ENCODE data around the gene PARD3.
"Not testable (repeated sequence)": the region's sequence is repeated elsewhere in the genome, so short reads cannot be mapped to it uniquely, and the experiment has no call there.

DNA sequence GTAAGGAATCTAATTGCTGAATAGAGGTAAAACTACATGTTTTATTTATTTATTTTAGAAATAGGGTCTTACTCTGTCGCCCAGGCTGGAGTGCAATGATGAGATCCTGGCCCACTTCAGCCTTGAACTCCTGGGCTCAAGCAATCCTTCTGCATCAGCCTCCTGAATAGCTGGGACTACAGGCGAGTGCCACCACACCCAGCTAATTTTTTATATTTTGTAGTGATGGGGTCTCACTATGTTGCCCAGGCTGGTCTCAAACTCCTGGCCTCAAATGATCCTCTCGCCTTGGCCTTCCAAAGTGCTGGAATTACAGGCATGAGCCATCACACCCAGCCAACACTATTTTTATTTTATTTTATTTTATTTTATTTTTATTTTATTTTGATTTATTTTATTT is 170.3 kb downstream of the PARD3 start:
- not testable (repeated sequence) for TF ChIP-seq JUND (IDR thresholded peaks at IDR 0.05; ENCODE audit: low read depth, low read length); SPI1 (IDR thresholded peaks at IDR 0.05; ENCODE audit: borderline replicate concordance, insufficient read depth, low read depth, low read length); ESRRA (IDR thresholded peaks at IDR 0.05; ENCODE audit: low read length); SREBF2 (IDR thresholded peaks at IDR 0.05; ENCODE audit: low read length); GATAD2B (conservative IDR thresholded peaks at IDR 0.05; ENCODE audit: low read depth); EP300 (IDR thresholded peaks at IDR 0.05; ENCODE audit: borderline replicate concordance in 1 of 2, control insufficient read depth in 1 of 2, low read depth in 2 of 2, low read length in 2 of 2); BRCA1 (IDR thresholded peaks at IDR 0.05; ENCODE audit: low read depth, low read length); BMI1 (IDR thresholded peaks at IDR 0.05; ENCODE audit: borderline replicate concordance); TAF1 (IDR thresholded peaks at IDR 0.05; ENCODE audit: borderline replicate concordance, low read depth, low read length)
- TF ChIP-seq, protein P1, sequence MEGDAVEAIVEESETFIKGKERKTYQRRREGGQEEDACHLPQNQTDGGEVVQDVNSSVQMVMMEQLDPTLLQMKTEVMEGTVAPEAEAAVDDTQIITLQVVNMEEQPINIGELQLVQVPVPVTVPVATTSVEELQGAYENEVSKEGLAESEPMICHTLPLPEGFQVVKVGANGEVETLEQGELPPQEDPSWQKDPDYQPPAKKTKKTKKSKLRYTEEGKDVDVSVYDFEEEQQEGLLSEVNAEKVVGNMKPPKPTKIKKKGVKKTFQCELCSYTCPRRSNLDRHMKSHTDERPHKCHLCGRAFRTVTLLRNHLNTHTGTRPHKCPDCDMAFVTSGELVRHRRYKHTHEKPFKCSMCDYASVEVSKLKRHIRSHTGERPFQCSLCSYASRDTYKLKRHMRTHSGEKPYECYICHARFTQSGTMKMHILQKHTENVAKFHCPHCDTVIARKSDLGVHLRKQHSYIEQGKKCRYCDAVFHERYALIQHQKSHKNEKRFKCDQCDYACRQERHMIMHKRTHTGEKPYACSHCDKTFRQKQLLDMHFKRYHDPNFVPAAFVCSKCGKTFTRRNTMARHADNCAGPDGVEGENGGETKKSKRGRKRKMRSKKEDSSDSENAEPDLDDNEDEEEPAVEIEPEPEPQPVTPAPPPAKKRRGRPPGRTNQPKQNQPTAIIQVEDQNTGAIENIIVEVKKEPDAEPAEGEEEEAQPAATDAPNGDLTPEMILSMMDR (IDR thresholded peaks at IDR 0.05 in 2 of 3, conservative IDR thresholded peaks at IDR 0.05 in 1 of 3; ENCODE audit: control insufficient read depth in 2 of 3, extremely low read depth in 1 of 3, insufficient read depth in 1 of 3, low read depth in 3 of 3, low read length in 3 of 3), result not testable (repeated sequence)
- TF ChIP-seq, protein P2, sequence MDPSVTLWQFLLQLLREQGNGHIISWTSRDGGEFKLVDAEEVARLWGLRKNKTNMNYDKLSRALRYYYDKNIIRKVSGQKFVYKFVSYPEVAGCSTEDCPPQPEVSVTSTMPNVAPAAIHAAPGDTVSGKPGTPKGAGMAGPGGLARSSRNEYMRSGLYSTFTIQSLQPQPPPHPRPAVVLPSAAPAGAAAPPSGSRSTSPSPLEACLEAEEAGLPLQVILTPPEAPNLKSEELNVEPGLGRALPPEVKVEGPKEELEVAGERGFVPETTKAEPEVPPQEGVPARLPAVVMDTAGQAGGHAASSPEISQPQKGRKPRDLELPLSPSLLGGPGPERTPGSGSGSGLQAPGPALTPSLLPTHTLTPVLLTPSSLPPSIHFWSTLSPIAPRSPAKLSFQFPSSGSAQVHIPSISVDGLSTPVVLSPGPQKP (IDR thresholded peaks at IDR 0.05; ENCODE audit: low read depth, low read length), result not testable (repeated sequence)
- TF ChIP-seq, protein P3, sequence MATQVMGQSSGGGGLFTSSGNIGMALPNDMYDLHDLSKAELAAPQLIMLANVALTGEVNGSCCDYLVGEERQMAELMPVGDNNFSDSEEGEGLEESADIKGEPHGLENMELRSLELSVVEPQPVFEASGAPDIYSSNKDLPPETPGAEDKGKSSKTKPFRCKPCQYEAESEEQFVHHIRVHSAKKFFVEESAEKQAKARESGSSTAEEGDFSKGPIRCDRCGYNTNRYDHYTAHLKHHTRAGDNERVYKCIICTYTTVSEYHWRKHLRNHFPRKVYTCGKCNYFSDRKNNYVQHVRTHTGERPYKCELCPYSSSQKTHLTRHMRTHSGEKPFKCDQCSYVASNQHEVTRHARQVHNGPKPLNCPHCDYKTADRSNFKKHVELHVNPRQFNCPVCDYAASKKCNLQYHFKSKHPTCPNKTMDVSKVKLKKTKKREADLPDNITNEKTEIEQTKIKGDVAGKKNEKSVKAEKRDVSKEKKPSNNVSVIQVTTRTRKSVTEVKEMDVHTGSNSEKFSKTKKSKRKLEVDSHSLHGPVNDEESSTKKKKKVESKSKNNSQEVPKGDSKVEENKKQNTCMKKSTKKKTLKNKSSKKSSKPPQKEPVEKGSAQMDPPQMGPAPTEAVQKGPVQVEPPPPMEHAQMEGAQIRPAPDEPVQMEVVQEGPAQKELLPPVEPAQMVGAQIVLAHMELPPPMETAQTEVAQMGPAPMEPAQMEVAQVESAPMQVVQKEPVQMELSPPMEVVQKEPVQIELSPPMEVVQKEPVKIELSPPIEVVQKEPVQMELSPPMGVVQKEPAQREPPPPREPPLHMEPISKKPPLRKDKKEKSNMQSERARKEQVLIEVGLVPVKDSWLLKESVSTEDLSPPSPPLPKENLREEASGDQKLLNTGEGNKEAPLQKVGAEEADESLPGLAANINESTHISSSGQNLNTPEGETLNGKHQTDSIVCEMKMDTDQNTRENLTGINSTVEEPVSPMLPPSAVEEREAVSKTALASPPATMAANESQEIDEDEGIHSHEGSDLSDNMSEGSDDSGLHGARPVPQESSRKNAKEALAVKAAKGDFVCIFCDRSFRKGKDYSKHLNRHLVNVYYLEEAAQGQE (IDR thresholded peaks at IDR 0.05; ENCODE audit: low read depth, low read length), result not testable (repeated sequence)

Data from GM12878 (cell line).